NOMO-1 treated with DMSO at 0.1 percent for 48 hours (cell line): Measurements from ENCODE around the gene PLEKHO1.
"Not testable (repeated sequence)": the region's sequence is repeated elsewhere in the genome, so short reads cannot be mapped to it uniquely, and the experiment has no call there.

Source experiments
- DNase-seq: peaks from one replicate; lab custom pipeline; 2025; ENCODE audit not compliant: unreplicated experiment; lab: John Stamatoyannopoulos, UW

The PLEKHO1 gene, protein sequence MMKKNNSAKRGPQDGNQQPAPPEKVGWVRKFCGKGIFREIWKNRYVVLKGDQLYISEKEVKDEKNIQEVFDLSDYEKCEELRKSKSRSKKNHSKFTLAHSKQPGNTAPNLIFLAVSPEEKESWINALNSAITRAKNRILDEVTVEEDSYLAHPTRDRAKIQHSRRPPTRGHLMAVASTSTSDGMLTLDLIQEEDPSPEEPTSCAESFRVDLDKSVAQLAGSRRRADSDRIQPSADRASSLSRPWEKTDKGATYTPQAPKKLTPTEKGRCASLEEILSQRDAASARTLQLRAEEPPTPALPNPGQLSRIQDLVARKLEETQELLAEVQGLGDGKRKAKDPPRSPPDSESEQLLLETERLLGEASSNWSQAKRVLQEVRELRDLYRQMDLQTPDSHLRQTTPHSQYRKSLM

DNA sequence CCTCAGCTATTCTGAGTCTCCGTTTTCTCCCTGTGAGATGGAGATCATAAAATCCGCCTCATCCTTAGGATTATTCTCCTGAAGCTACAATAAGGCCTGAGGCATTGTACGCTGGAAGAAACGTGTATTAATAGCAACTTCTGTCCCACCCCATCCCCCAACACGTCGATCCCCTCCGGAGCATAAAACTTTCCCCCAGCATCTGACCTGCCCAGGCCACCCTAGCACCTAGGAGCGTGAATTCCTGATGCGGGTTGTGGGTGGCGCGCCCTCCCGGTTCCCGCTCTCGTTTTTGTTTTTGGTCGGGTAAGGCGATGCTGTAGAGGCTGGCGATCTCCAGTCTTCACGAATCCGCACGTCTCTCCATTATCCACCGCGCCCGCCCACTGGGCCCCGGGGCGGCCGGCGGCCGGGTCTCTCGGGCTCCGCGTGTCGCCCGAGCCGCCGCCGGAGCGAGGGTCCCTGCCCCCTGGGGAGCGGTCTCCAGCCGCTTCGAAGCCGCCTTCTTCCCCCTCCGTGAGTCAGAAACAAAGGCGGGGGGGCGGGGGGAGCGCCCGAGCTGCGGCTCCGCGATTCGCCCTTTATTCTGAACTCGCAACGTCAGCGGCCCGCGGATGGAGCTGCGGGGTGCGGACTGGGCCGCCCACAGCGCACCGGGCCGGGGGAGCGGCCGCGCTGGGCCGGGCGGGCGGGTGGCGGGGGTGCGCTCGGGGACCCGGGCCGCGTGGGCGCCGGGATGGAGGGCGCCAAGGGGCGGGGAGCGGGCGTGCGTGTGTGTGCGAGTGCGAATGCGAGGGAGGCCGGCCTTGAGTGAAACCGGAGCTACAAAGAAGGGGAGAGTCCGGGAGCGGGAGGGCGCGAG is at the start of gene PLEKHO1:
TSS of gene PLEKHO1 (plus strand) at position 646 of the 862 bp plus-strand sequence. CDS start 342 bp downstream, outside the sequence.
- DNase-seq, result no peak

DNA sequence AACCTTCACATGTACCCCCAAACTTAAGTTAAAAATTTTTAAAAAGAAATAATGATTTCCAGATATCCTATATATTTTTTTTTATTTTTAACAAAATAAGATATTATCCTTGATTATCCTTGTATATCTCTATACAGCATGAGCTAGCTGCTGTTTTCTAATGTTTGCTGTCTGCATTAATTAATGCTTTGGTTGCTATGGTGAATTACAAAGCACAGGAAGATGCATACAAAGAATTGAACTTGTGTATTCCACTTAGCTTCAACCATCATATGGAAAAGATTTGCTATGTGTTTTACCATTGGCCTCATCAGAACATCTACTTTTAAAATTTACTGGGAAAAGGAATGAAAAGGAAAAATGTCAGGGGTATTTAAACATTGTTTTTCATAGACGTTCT is 46.7 kb upstream of the PLEKHO1 start:
- no peak for DNase-seq

DNA sequence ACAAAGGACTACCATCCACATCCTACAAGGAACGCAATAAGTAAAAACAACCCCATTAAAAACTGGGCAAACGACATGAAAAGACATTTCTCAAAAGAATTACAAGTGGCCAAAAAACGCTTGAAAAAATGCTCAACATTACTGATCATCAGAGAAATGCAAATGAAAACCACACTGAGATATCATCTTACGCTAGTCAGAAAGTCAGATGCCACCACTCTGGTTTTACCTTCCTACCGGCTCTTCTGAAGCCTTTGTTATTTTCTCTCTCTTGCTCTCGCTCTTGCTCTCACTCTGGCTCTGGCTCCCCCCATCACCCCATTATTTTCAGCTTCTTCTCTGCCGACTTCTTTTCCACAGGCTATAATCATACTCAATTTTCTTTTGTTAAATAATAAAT is 43.4 kb upstream of the PLEKHO1 start:
- DNase-seq, result no peak

DNA sequence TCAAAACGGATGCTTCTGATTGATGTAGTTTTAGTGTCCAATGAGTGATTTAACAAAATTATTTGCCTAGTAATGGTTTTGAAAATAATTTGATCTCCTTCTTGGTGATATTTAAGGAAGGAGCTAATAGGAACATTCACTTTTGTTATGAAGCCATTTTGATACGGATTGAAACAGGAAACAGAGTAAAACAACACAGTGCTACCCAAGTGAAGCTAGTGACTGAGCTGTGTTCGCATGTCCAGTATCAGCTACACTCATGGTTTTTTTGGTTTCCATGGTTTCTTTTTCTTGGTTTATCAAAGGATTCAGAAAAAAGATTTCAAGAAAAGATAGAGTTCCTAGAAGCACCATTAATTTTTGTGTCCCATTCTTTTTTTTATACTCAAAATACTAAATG is 40.1 kb upstream of the PLEKHO1 start:
- no peak for DNase-seq

DNA sequence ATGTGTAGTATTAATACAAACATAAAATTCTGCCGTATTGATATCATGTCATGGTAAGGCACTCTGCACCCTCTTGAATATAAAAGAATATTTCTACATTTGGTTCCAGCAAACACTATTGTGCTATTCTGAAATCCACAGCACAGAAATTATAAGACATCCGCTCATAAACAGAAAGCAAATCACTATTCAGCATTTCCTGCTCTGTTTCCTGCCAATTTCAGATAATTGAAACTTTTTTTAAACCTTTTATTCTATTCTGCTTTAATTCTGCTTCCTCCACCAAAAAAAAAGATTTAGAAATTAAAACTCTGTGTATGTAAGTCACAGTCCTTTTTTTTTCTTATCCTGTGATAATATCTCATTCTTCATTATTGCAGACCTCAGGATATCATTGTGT is 39.6 kb upstream of the PLEKHO1 start:
- DNase-seq, result no peak

DNA sequence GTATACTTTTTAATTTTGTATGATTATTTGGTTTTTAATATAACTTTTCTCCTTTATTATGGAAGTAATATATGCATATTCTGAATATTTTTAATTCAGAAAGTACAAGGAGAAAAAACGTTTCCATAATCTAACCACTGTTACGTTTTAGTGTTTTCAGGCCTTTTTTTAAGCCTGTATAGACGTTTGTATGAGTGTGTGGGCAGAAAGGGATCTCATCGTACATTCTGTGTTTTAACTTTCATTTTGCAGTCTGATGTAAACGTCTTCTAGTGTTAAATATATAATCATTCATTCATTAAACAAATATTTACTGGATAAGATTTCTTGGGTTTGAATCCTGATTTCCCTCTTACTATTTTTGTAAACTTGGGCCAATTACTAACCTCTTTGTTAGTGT is 38.0 kb upstream of the PLEKHO1 start:
- no peak for DNase-seq

DNA sequence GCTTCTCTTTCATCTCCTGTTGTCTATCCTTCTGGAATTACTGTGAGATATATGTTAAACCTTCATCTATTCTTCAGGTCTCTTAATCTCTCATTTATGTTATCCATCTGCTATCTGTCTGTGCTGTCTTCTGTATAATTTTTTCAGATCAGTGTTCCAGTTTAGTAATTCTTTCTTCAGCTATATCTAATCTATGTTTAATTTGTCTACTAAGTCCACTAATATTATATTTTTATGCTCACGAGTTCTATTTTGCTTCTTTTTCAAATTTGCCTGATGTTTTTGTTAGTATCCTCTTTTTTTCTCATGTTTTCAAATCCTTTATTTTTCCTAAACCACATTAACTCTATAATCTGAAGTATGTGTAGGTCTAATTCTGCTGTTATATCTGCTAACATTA is 34.6 kb upstream of the PLEKHO1 start:
- no peak for DNase-seq

DNA sequence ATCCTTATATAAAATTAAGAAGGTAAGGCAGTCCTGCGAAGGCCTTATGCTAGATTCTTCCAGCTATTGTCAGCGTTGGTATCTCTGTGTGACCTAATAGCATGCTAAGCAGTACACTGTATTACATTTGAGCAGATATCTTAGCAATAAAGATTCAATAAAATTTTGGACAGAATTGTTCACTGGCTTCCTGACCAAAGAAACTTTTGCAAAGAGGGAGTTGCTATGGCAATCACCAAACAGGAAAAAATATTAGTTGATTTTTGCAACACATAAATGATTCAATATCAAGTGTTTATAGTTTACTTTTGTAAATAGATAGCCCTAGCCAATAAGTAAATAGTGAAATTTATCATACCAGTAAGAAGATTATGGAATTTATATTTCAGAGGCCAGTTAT is 31.0 kb upstream of the PLEKHO1 start:
- no peak for DNase-seq

DNA sequence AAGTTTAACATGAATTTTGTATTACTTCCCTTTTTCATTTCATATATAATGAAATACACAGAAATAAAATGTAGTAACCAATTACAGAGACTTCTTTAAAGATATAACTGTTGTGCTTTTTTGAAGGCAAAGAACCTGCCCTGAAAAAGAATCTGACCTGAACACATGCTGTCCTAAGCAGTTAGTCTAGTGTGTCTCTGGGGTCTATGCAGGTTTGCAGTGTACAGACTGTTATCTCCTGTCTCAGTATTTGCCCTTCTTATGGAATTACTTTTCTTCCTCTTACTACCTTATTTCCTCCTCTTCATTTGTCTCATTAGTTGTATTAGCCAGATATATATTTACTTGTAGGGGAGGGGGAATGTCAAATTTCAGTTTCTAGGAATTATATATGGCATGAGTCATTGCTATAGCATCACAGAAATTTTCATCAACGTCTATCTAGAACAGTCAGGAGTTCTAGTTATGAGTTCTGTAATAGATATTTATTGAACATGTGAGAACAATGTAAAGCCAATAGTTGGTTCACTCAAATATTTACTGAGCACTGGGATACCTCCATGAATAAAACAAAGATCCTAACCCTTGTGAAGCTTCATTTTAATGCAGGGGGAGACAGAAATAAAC is 28.4 kb upstream of the PLEKHO1 start:
- DNase-seq, result no peak

DNA sequence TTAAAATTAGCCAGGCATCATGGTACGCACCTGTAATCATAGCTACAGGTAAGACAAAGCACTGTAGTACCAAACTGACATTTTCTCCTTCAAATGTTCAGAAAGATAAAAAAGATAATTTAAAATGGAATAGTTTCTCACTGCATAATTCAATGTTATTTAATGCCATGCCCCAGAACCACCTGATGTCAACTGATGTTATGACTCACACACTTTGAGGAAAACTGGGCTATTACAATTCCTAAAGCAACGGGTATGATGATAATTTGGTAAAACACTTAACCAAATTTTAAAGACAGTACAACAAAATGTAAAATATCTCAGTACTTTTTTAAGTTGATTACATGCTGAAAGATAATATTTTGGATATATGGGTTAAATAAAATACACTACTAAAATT is 22.9 kb upstream of the PLEKHO1 start:
- no peak for DNase-seq

DNA sequence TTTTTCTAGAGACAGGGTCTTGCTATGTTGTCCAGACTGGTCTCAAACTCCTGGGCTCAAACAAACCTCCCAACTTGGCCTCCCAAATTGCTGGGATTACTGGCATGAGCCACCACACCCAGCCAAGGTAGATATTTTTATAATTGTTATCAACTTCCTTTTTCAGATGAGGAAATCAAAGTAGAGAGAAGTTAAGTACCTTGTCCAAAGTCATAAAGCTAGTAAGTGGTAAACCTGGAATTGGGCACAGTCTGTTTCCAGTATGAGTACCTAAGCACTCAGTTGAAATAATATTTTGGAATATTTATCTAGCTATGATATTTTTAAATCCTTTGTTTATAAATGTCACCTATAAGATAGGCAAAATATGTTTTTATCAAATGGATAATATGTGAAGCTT is 22.3 kb upstream of the PLEKHO1 start:
- DNase-seq, result no peak

DNA sequence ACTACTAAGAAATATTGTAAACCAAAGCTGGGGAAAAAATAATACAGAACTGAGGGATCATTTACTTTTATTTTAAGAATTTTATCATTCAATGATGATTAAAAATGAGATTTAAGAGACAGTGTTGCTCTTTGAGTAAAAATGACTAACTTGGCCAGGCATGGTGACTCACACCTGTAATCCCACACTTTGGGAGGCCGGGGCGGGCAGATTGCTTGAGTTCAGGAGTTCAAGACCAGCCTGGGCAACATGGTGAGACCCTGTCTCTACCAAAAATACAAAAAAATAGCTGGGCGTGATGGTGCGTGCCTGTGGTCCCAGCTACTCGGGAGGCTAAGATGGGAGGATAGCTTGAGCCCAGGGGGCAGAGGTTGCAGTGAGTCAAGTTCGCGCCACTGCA is 21.8 kb upstream of the PLEKHO1 start:
- DNase-seq, result no peak

DNA sequence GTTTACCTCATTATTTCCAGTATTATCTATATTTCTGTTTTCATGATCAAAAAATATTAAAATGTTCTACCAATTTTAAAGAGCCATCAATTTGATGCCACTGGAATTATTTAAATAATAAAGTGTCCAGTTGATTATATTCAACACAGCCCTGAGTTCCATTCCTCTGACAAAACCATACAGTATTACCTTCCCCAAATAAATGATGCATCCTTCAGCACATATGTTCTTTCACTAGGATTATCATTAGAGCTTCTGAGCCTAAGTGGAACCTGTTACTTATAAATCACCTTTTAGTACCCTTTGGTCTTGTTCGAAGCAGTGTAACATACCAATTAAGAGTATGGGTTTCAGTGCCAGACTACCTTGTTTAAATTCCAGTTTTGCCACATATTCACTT is 17.3 kb upstream of the PLEKHO1 start:
- no peak for DNase-seq

DNA sequence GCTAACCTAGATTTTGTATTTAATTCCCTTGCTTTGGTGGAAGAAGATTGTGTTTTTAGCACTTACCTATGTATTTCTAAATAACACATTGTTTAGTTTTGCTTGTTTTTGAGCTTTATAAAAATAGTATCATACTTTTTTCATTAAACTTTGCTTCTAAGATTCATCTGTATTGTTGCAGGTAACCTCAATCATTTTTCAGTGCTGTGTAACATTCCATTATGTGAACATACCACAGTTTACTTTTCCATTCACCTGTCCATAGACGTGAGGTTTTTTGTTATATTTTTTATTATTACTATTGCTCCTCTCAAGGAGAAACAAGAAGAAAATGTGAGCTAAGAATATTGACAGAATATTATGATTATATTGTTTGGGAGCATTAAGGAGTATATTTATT is 15.2 kb upstream of the PLEKHO1 start:
- no peak for DNase-seq

DNA sequence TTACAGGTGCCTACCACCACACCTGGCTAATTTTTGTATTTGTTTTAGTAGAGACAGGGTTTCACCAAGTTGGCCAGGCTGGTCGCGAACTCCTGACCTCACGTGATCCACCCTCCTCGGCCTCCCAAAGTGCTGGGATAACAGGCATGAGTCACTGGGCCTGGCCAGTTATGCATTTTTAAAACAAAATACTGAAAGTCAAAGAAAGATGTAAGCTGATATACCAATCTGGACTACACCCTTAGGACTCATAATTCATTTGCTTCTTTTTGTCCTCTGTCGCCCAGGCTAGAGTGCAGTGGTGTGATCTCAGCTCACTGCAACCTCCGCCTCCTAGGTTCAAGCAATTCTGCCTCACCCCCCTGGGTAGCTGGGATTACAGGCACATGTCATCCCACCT is 14.3 kb upstream of the PLEKHO1 start:
- not testable (repeated sequence) for DNase-seq

DNA sequence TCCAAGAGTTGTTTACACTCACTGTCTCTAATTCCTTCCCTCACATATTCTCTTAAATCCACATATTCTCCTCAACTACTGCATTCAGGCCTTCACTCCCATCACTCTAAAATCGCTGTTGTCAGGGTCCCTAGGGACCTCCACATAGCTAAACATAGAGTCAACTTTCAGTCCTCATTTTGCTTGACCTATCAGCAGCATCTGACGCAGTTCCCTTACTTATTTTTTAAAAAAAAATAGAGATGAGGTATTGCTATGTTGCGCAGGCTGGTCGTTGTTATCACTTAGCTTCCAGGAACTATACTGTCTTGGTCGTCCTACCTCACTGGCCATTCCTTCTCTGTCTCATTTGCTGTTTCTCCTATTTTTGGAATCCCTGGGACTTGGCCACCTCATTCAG is 11.7 kb upstream of the PLEKHO1 start:
- no peak for DNase-seq

DNA sequence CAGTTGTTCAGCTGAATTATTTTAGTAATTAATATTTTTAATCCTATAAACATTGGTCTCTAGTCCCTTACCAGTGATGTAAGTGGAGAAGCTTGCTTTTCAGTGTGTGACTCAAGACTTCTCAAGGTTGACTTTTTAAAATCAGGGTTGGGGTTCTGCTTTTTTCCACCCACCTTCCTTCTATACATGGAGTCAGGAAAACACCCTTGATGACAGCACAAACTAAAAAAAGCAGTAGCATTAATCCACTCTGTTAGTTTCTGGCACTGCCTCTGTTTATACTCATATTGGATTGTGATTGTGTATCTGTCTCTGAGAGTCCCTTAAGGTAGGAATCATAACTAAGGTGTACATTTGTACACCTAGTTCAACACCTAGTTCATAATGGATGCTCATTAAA is 8.3 kb upstream of the PLEKHO1 start:
- DNase-seq, result no peak

DNA sequence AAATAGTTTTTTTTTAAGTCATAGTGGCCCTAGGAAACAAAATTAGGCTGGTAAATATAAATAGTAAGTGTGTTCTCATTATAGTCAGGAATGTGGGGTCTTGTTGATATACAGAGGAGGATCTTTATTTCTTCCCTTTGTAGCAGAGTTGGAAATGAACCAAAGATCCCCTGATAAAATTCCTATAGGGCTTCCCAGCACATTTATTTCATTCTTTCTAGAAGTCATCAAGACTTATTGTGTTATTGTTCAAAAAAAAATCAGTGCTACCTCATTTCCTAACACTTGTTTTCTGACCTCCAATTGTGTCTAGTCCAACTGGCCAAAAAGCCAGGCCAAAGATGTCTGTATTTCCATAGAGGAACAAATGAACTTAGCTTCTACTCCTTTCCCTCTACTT is 7.6 kb upstream of the PLEKHO1 start:
- DNase-seq, result no peak

DNA sequence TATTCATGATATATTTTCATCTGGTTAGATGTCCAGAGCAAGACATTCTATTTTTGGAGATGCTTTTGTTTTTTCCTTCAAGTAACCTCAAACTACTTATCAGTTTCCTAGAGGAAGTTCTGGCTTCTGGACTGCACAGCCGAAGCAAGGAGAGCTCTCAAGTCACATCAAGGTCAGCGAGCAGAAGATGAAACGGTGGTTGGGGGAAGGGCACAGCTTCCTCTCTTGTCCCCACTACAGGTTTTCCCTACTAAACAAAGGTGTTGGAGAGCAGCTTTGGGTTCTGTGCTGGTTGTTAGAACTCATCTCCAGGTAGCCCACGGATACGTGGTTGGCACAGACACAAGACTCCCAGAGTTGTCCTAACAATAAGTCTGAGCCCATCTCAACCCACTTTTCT is 5.1 kb upstream of the PLEKHO1 start:
- DNase-seq, result no peak

DNA sequence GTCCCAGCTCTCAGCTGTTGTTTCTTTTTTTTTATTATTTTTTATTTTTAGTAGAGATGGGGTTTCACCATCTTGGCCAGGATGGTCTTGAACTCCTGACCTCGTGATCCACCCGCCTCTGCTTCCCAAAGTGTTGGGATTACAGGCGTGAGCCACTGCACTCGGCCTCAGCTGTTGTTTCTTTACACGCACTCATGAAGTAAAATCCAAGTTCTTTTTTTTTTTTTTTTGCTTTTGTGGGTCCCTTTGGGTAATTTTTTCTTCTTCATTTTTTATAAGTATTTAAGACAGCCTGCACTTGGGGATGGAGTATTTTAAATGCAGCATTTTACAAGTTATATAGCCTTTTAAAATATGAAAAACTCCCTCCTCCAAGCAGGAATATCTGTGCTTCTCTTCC is 3.7 kb upstream of the PLEKHO1 start:
- DNase-seq, result not testable (repeated sequence)

DNA sequence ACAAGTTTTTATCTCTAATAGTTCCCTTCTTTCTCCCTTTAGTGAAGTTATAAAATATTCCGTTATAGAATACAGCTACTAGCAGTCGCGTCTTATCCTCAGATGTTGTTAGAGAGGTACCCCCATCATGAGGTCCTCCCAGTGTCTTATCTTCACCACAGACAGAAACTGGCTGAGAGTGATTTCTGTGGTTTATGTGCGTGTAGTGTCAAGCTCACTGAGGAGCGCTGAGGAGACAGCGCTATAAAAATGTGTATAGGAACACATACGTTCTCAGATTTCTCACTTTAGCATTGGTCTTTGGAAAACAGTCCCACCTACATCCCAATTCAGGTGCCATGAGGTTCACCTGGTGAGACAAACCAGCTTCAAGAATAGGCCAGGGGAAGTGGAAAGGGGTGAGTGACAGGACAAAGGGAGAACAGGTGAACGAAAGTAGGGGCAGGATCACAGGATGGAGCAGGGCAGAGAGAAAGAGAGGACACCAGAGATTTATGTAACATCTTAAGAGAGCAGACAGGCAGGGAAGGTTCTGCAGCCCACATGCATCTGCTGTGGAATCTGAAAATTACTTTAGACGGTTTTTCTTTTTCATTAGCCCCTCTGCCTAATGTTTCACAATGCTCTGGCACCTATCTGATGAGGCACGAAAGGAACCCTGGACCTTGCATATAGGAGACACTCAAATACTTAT is 2.7 kb upstream of the PLEKHO1 start:
- no peak for DNase-seq
